NCI-H2227 treated with DMSO at 0.1 percent for 48 hours (cell line): ENCODE data around the gene RABL3.
"Not testable (repeated sequence)": the region's sequence is repeated elsewhere in the genome, so short reads cannot be mapped to it uniquely, and the experiment has no call there.

Experiments used
- DNase-seq: peaks from one replicate; lab custom pipeline; 2025; lab: John Stamatoyannopoulos, UW

The RABL3 gene

GRCh38 chr3:120742198-120742848 lies at the start of gene RABL3, which contains the start of gene GTF2E1:
Gene RABL3, minus strand, starts transcription at chr3:120742516. Its CDS starts 9 bp downstream, at chr3:120742507.
Gene GTF2E1, plus strand, starts transcription at chr3:120742744. Its CDS starts 7,809 bp downstream, at chr3:120750553.
- DNase-seq: peak; percentile 97

GRCh38 chr3:120791913-120792312 lies 49.6 kb upstream of the RABL3 start:
- no peak for DNase-seq

GRCh38 chr3:120791010-120791409 lies 48.7 kb upstream of the RABL3 start:
- no peak for DNase-seq

- not testable (repeated sequence) for DNase-seq
Observed at GRCh38 chr3:120785832-120786231, 43.5 kb upstream of the RABL3 start.

GRCh38 chr3:120780977-120781376 lies 38.7 kb upstream of the RABL3 start:
- no peak for DNase-seq

GRCh38 chr3:120778776-120779175 lies 36.5 kb upstream of the RABL3 start:
- DNase-seq: no peak

- no peak for DNase-seq
Observed at GRCh38 chr3:120775411-120775810, 33.1 kb upstream of the RABL3 start.

GRCh38 chr3:120773932-120774331 lies 31.6 kb upstream of the RABL3 start:
- no peak for DNase-seq

- DNase-seq: no peak
Observed at GRCh38 chr3:120772081-120772480, 29.8 kb upstream of the RABL3 start.

- DNase-seq: no peak
Observed at GRCh38 chr3:120770891-120771290, 28.6 kb upstream of the RABL3 start.

- DNase-seq: no peak
Observed at GRCh38 chr3:120769436-120769835, 27.1 kb upstream of the RABL3 start.

GRCh38 chr3:120767106-120767505 lies 24.8 kb upstream of the RABL3 start:
- DNase-seq: no peak

- DNase-seq: no peak
Observed at GRCh38 chr3:120766576-120766975, 24.3 kb upstream of the RABL3 start.

- no peak for DNase-seq
Observed at GRCh38 chr3:120765830-120766493, 23.6 kb upstream of the RABL3 start.

- no peak for DNase-seq
Observed at GRCh38 chr3:120764206-120764605, 21.9 kb upstream of the RABL3 start.

GRCh38 chr3:120763601-120764000 lies 21.3 kb upstream of the RABL3 start:
- DNase-seq: no peak

GRCh38 chr3:120762615-120763014 lies 20.3 kb upstream of the RABL3 start:
- no peak for DNase-seq

GRCh38 chr3:120758551-120758950 lies 16.2 kb upstream of the RABL3 start:
- not testable (repeated sequence) for DNase-seq

GRCh38 chr3:120756061-120756460 lies 13.7 kb upstream of the RABL3 start:
- DNase-seq: no peak

- DNase-seq: no peak
Observed at GRCh38 chr3:120753810-120754209, 11.5 kb upstream of the RABL3 start.

GRCh38 chr3:120752865-120753264 lies 10.5 kb upstream of the RABL3 start:
- no peak for DNase-seq

- DNase-seq: no peak
Observed at GRCh38 chr3:120752230-120752629, 9.9 kb upstream of the RABL3 start.

GRCh38 chr3:120749843-120750242 lies 7.5 kb upstream of the RABL3 start:
- no peak for DNase-seq

- DNase-seq: no peak
Observed at GRCh38 chr3:120745466-120745865, 3.1 kb upstream of the RABL3 start.
